Sigmoid colon (tissue), 7 donors: ENCODE measurements around the gene KCNH4. TPM values are rescaled to one million over a fixed set of nuclear protein-coding genes. Genes with fewer than 3 reads are reported as not detected.

Experiments
- DNase-seq: peaks from one replicate; pipeline ENCODE4 v3.0.0-alpha.2; 2019
- H3K27ac ChIP-seq, 4 donors: fragments of 200-600 bp; sonication (generic); one replicate each; pipeline ENCODE4 v1.5.1; 2016 to 2019; ENCODE audit warnings: mild to moderate bottlenecking in 1 of 4
- H3K27me3 ChIP-seq, 3 donors: fragments of 200-600 bp; sonication (generic); one replicate each; pipeline ENCODE4 v1.5.1; 2019; ENCODE audit warnings: mild to moderate bottlenecking in 1 of 3
- H3K36me3 ChIP-seq, 4 donors: fragments of 200-600 bp; sonication (generic); one replicate each; pipeline ENCODE4 v1.5.1; 2016 to 2019
- H3K4me1 ChIP-seq, 4 donors: fragments of 200-600 bp; sonication (generic); one replicate each; pipeline ENCODE4 v1.5.1; 2017 to 2019
- H3K4me3 ChIP-seq, 4 donors: fragments of 200-600 bp; sonication (generic); one replicate each; pipeline ENCODE4 v1.5.1; 2017 to 2019; ENCODE audit warnings: mild to moderate bottlenecking in 2 of 4, moderate library complexity in 1 of 4
- H3K9me3 ChIP-seq, 4 donors: fragments of 200-600 bp in 3 of 4; sonication (generic) in 3 of 4; one replicate each; pipeline versions ENCODE4 v1.5.1 to v1.6.1; 2013 to 2019
- CTCF ChIP-seq, 4 experiments: fragments of 450-650 bp in 3 of 4; fragments of 200-600 bp in 1 of 4; IDR thresholded peaks; one replicate each; pipeline ENCODE4 v1.5.1; 2016 to 2019; ENCODE audit warnings: antibody characterized with exemption in 4 of 4, mild to moderate bottlenecking in 3 of 4, moderate library complexity in 2 of 4
- EP300 ChIP-seq, 4 donors: sonication (generic); formaldehyde crosslinking; IDR thresholded peaks; one replicate each; pipeline ENCODE4 v1.6.1; 2017; ENCODE audit warnings: antibody characterized with exemption in 4 of 4
- POLR2A ChIP-seq, 2 donors: fragments of 450-650 bp; IDR thresholded peaks; one replicate each; pipeline ENCODE4 v1.6.1; 2016; ENCODE audit warnings: antibody characterized with exemption in 2 of 2, mild to moderate bottlenecking in 2 of 2, moderate library complexity in 2 of 2
- POLR2AphosphoS5 ChIP-seq, 4 donors: sonication (generic); formaldehyde crosslinking; IDR thresholded peaks; one replicate each; pipeline ENCODE4 v1.6.1; 2017; ENCODE audit warnings: antibody characterized with exemption in 4 of 4
- WGBS, 2 donors: extraction: QIAGEN DNeasy Blood & Tissue Kit; methylation state at CpG; one replicate each; pipeline ENCODE4 v1.1.7; 2013; 5-methylcytosine and 5-hydroxymethylcytosine counted together
- intact Hi-C: fragments of 100-400 bp; cut with DNase I; formaldehyde crosslinking; loops from one replicate; pipeline ENCODE4 v1.15.1; 2023
- polyA plus RNA-seq, 3 donors: library from polyadenylated mRNA; stranded (reverse); fragments of 200-250 nt; gene quantifications; one replicate each; pipeline ENCODE4 v1.2.3, GENCODE V29; 2013
- total RNA-seq, 4 donors: library from RNA; depleted of rRNA; stranded (reverse); fragments of >200 nt; gene quantifications; one replicate each; pipeline ENCODE4 v1.1.0, GENCODE V29; 2016
- donor health status: healthy with polysubstance abuse.
- donor health status: Bipolar disorder and iron deficiency.
- donor health status: healthy.

KCNH4 gene
- total and polyA plus RNA-seq, 7 donors, result 0.25 TPM; not detected in 6

DNA sequence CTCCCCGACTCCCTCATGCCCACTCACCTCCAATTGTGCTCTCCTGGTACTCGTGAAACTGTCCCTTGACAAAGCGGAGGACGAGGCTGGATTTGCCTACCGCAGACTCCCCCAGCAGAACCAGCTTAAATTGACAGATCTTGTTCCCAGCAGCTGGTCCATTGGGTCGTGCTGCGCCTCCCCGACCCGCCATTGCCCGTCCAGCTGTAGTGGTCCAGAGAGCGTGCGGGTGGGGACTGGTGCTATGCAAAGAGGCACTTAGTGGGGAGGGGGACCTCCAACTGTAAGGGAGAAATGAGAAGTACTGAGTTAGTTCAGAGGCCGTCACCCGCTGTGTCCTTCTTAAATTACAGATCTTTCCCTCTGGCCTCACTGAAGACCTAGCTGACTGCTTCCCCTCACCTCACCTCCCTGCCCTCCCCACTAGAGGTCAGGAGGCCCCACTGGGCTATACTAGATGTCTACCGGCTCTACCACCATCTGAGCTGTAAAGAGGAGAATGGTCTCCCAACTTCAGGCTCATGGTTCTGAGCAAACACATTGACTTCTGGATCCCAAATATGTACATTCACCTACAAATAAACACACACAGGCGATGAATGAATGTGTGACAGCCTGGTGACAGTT is 50.5 kb downstream of the KCNH4 start:
- Histone ChIP-seq H3K36me3 (peaks cover 29 to 59% (median 33%) of the 10 kb centered on the region in 4 donors), H3K27ac (peak overlapping the region in 3 of 4 donors; percentile 22 to 66 (median 56)), H3K4me3 (no peak overlapping the region), H3K27me3 (no peaks in the 10 kb centered on the region), H3K9me3 (no peaks in the 10 kb centered on the region), H3K4me1 (peaks cover 0 to 44% (median 27%) of the 10 kb centered on the region in 4 donors)
- TF ChIP-seq POLR2A (IDR thresholded peaks at IDR 0.05), result no peak
- TF ChIP-seq POLR2AphosphoS5 (IDR thresholded peaks at IDR 0.05), result no peak
- no peak for TF ChIP-seq CTCF (IDR thresholded peaks at IDR 0.05)
- TF ChIP-seq EP300 (IDR thresholded peaks at IDR 0.05), result no peak
- WGBS, 2 donors, result 95 to 96% methylated on average over 16 of the region's 16 CpGs
- DNase-seq, result no peak
- intact Hi-C loops, result no loop called here

- TF ChIP-seq POLR2AphosphoS5 (IDR thresholded peaks at IDR 0.05), result no peak
- no peak for TF ChIP-seq POLR2A (IDR thresholded peaks at IDR 0.05)
- TF ChIP-seq EP300 (IDR thresholded peaks at IDR 0.05), result no peak
- no peak for TF ChIP-seq CTCF (IDR thresholded peaks at IDR 0.05)
- H3K4me1 ChIP-seq, result peaks cover 0 to 39% (median 24%) of the 10 kb centered on the region in 4 donors
- H3K9me3 ChIP-seq, result no peaks in the 10 kb centered on the region
- H3K27me3 ChIP-seq, result no peaks in the 10 kb centered on the region
- H3K4me3 ChIP-seq, result no peak overlapping the region
- intact Hi-C loops, result no loop called here
- peak; percentile 77 for DNase-seq
- H3K36me3 ChIP-seq, result peaks cover 30 to 66% (median 37%) of the 10 kb centered on the region in 4 donors
- WGBS, 2 donors, result 91 to 94% methylated on average over 8 of the region's 8 CpGs
- peak overlapping the region in 3 of 4 donors; percentile 1 to 66 (median 56) for H3K27ac ChIP-seq
Measured at GRCh38 chr17:42129109-42129837, 51.7 kb downstream of the KCNH4 start.

DNA sequence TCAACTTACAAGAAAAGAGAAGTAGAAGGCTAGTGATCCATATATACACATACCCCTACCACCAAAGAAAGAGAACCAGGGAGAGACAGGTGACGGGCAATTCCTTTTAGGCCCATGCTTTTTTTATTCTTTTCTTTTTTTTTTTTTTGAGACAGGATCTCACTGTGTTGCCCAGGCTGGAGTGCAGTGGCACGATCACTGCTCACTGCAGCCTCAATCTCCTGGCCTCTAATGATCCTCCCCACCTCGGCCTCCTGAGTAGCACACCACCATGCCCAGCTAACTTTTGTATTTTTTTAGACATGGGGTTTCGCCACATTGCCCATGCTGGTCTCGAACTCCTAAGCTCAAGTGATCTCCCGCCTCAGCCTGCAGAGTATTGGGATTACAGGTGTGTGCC is 53.5 kb downstream of the KCNH4 start:
- intact Hi-C loops, result no loop called here
- H3K27ac ChIP-seq, result no peak overlapping the region
- H3K9me3 ChIP-seq, result no peaks in the 10 kb centered on the region
- H3K4me1 ChIP-seq, result peaks cover 0 to 29% (median 15%) of the 10 kb centered on the region in 4 donors
- H3K36me3 ChIP-seq, result peaks cover 30 to 57% (median 37%) of the 10 kb centered on the region in 4 donors
- TF ChIP-seq POLR2AphosphoS5 (IDR thresholded peaks at IDR 0.05) (no peak), CTCF (IDR thresholded peaks at IDR 0.05) (no peak), POLR2A (IDR thresholded peaks at IDR 0.05) (no peak)
- no peak overlapping the region for H3K4me3 ChIP-seq
- WGBS, 2 donors, result 86 to 95% methylated on average over 6 of the region's 6 CpGs
- no peaks in the 10 kb centered on the region for H3K27me3 ChIP-seq
- no peak for DNase-seq

DNA sequence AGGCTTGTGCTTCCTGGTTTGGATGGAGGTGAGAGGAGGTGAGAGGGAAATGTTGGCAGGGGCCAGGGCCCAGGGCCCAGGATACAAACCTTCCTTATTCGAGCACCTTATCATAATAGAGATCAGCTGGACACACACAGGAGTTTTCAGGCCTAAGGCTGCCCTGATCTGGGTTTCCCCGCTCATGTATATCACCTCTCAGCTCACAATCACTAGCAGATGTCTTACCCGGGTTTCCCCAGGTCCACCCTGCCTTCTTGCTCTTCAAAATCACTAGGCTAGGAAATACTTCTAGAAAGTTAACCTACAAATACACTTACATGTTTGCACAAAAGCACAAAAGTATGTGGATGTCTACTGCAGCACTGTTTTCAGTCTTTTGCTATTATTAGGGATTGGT is 54.1 kb downstream of the KCNH4 start:
- no peak overlapping the region for H3K27ac ChIP-seq
- no peak overlapping the region for H3K4me3 ChIP-seq
- intact Hi-C loops, result no loop called here
- peaks cover 0 to 30% (median 17%) of the 10 kb centered on the region in 4 donors for H3K4me1 ChIP-seq
- no peaks in the 10 kb centered on the region for H3K9me3 ChIP-seq
- no peaks in the 10 kb centered on the region for H3K27me3 ChIP-seq
- 78 to 79% methylated on average over 3 of the region's 3 CpGs for WGBS, 2 donors
- H3K36me3 ChIP-seq, result peaks cover 30 to 57% (median 37%) of the 10 kb centered on the region in 4 donors
- no peak for DNase-seq
- no peak for TF ChIP-seq POLR2A (IDR thresholded peaks at IDR 0.05)
- TF ChIP-seq POLR2AphosphoS5 (IDR thresholded peaks at IDR 0.05), result no peak
- no peak for TF ChIP-seq CTCF (IDR thresholded peaks at IDR 0.05)
- no peak for TF ChIP-seq EP300 (IDR thresholded peaks at IDR 0.05)
